ENCODE results near the gene FCGR3B. TPM values are rescaled to one million over a fixed set of nuclear protein-coding genes. Genes with fewer than 3 reads are reported as not detected.
"Not testable (repeated sequence)": the region's sequence is repeated elsewhere in the genome, so short reads cannot be mapped to it uniquely, and the experiment has no call there.

The FCGR3B gene
- polyA plus RNA-seq, 3 donors: 0.53 to 7.5 (median 1.3) TPM

DNA sequence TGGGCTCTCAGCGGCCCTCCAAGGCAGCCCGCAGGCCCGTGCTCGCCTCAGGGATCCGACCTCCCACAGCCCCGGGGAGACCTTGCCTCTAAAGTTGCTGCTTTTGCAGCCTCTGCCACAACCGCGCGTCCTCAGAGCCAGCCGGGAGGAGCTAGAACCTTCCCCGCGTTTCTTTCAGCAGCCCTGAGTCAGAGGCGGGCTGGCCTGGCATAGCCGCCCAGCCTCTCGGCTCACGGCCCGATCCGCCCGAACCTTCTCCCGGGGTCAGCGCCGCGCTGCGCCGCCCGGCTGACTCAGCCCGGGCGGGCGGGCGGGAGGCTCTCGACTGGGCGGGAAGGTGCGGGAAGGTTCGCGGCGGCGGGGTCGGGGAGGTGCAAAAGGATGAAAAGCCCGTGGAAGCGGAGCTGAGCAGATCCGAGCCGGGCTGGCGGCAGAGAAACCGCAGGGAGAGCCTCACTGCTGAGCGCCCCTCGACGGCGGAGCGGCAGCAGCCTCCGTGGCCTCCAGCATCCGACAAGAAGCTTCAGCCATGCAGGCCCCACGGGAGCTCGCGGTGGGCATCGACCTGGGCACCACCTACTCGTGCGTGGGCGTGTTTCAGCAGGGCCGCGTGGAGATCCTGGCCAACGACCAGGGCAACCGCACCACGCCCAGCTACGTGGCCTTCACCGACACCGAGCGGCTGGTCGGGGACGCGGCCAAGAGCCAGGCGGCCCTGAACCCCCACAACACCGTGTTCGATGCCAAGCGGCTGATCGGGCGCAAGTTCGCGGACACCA is 25.0 kb downstream of the FCGR3B start:
- H3K27ac ChIP-seq (ENCODE audit: low read depth in 1 of 2, low read length in 2 of 2); intact Hi-C loops (cut with micrococcal nuclease); H4K20me1 ChIP-seq (ENCODE audit: insufficient read depth, low read length); H3K4me2 ChIP-seq (replicated peaks; ENCODE audit: extremely low read depth, low read length, poor library complexity, severe bottlenecking); H3K4me3 ChIP-seq (replicated peaks in 1 of 3; ENCODE audit: low read depth in 2 of 3, low read length in 3 of 3); H2AFZ ChIP-seq (ENCODE audit: insufficient read depth, low read depth, low read length, poor library complexity, severe bottlenecking); H3K27ac Mint-ChIP-seq; H3K9ac ChIP-seq (ENCODE audit: insufficient read depth, low read length, poor library complexity, severe bottlenecking); H3K79me2 ChIP-seq (ENCODE audit: insufficient read depth, low read length): not testable (repeated sequence)
- H3K36me3 Mint-ChIP-seq: peaks cover 37 to 47% of the 10 kb centered on the region in 2 donors
- Histone ChIP-seq H3K27me3 (ENCODE audit: control insufficient read depth in 2 of 2, insufficient read depth in 2 of 2, low read length in 2 of 2) (peaks cover 21 to 48% of the 10 kb centered on the region in 2 donors), H3K4me1 (ENCODE audit: control insufficient read depth in 1 of 2, insufficient read depth in 2 of 2, low read length in 2 of 2) (peaks cover 10 to 12% of the 10 kb centered on the region in 2 donors), H3K36me3 (replicated peaks in 1 of 2; ENCODE audit: control insufficient read depth in 1 of 2, insufficient read depth in 2 of 2, low read length in 2 of 2) (peaks cover 0 to 12% of the 10 kb centered on the region in 2 donors), H3K9me3 (replicated peaks in 1 of 2; ENCODE audit: control insufficient read depth in 1 of 2, insufficient read depth in 1 of 2, low read length in 2 of 2) (peaks cover 7 to 12% of the 10 kb centered on the region in 2 donors)
- peaks cover 19% of the 10 kb centered on the region for H3K4me1 Mint-ChIP-seq
- H3K9me3 Mint-ChIP-seq: peaks cover 0 to 38% (median 21%) of the 10 kb centered on the region in 7 donors
- H3K4me3 Mint-ChIP-seq: peak overlapping the region; percentile 16 to 57
- peak in 2 of 3 donors; percentile 21 for DNase-seq
- 47% methylated on average over 36 of the region's 78 CpGs for WGBS (ENCODE audit: insufficient coverage)
- H3K27me3 Mint-ChIP-seq (ENCODE audit: low read depth in 3 of 3): peaks cover 38 to 74% (median 56%) of the 10 kb centered on the region in 3 donors

DNA sequence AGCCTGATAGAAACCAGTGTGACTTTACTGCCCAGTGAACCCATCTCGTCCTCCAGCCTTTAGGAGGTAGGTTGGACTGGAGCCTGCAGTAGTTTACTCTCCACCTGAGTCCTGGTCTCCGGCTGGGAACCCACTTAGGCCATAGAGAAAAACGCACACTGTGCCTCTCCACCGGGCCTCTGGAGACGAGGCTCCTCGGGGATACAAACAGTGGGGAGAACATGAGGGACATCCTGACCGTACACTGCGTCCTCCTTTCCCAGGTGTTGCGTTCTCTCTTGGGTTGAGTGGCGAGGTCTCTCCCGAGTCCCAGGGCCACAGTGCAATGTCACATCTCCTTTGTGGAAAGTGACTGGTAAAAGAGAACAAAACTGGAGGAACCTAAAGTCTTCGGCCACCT is 26.0 kb downstream of the FCGR3B start:
- Mint-ChIP-seq H3K36me3 (peaks cover 39 to 48% of the 10 kb centered on the region in 2 donors), H3K4me1 (peaks cover 11% of the 10 kb centered on the region), H3K9me3 (peaks cover 0 to 38% (median 21%) of the 10 kb centered on the region in 7 donors), H3K4me3 (peak overlapping the region; percentile 1 to 87), H3K27me3 (ENCODE audit: low read depth in 3 of 3) (peaks cover 35 to 72% (median 56%) of the 10 kb centered on the region in 3 donors)
- WGBS (ENCODE audit: insufficient coverage): 100% methylated on average over 3 of the region's 12 CpGs
- H3K4me3 ChIP-seq (replicated peaks in 1 of 3; ENCODE audit: low read depth in 2 of 3, low read length in 3 of 3); DNase-seq; intact Hi-C loops (cut with micrococcal nuclease); H4K20me1 ChIP-seq (ENCODE audit: insufficient read depth, low read length); H3K27ac ChIP-seq (ENCODE audit: low read depth in 1 of 2, low read length in 2 of 2); H3K79me2 ChIP-seq (ENCODE audit: insufficient read depth, low read length); H2AFZ ChIP-seq (ENCODE audit: insufficient read depth, low read depth, low read length, poor library complexity, severe bottlenecking); H3K27ac Mint-ChIP-seq; H3K9ac ChIP-seq (ENCODE audit: insufficient read depth, low read length, poor library complexity, severe bottlenecking); H3K4me1 ChIP-seq (ENCODE audit: control insufficient read depth in 1 of 2, insufficient read depth in 2 of 2, low read length in 2 of 2); H3K4me2 ChIP-seq (replicated peaks; ENCODE audit: extremely low read depth, low read length, poor library complexity, severe bottlenecking): not testable (repeated sequence)
- H3K27me3 ChIP-seq (ENCODE audit: control insufficient read depth in 2 of 2, insufficient read depth in 2 of 2, low read length in 2 of 2): peaks cover 21 to 53% of the 10 kb centered on the region in 2 donors
- H3K9me3 ChIP-seq (replicated peaks in 1 of 2; ENCODE audit: control insufficient read depth in 1 of 2, insufficient read depth in 1 of 2, low read length in 2 of 2): peaks cover 7 to 12% of the 10 kb centered on the region in 2 donors
- peaks cover 0 to 12% of the 10 kb centered on the region in 2 donors for H3K36me3 ChIP-seq (replicated peaks in 1 of 2; ENCODE audit: control insufficient read depth in 1 of 2, insufficient read depth in 2 of 2, low read length in 2 of 2)

DNA sequence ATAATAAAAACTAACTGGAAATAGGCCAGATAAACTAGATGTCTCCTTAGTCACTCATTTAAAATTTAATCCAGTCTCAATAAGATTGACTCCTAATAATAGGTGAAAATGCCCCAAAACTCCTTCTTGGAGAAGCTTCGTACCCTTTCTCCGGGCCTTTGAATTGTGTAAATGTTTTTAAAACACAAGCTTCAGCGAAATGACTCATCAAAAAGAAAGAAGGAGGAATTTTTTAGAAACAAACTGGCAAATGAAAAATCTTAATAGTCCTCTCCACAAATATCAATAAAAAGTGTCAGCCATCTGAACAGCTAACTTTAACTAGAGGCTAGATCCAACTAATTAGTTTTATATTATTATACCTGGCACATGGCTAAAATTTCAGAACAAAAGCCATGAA is 33.9 kb downstream of the FCGR3B start:
- Mint-ChIP-seq H3K27me3 (ENCODE audit: low read depth in 3 of 3) (peaks cover 6 to 26% (median 22%) of the 10 kb centered on the region in 3 donors), H3K36me3 (peaks cover 25 to 33% of the 10 kb centered on the region in 2 donors), H3K4me1 (peaks cover 11% of the 10 kb centered on the region), H3K4me3 (peak overlapping the region in 1 of 2 donors; percentile 14)
- intact Hi-C loops (cut with micrococcal nuclease); H3K4me3 ChIP-seq (replicated peaks in 1 of 3; ENCODE audit: low read depth in 2 of 3, low read length in 3 of 3); H3K4me2 ChIP-seq (replicated peaks; ENCODE audit: extremely low read depth, low read length, poor library complexity, severe bottlenecking); H3K27ac ChIP-seq (ENCODE audit: low read depth in 1 of 2, low read length in 2 of 2); H2AFZ ChIP-seq (ENCODE audit: insufficient read depth, low read depth, low read length, poor library complexity, severe bottlenecking); H3K36me3 ChIP-seq (replicated peaks in 1 of 2; ENCODE audit: control insufficient read depth in 1 of 2, insufficient read depth in 2 of 2, low read length in 2 of 2); H3K9me3 Mint-ChIP-seq; H3K9ac ChIP-seq (ENCODE audit: insufficient read depth, low read length, poor library complexity, severe bottlenecking); H3K4me1 ChIP-seq (ENCODE audit: control insufficient read depth in 1 of 2, insufficient read depth in 2 of 2, low read length in 2 of 2); H3K27ac Mint-ChIP-seq; DNase-seq; H3K9me3 ChIP-seq (replicated peaks in 1 of 2; ENCODE audit: control insufficient read depth in 1 of 2, insufficient read depth in 1 of 2, low read length in 2 of 2); H4K20me1 ChIP-seq (ENCODE audit: insufficient read depth, low read length); H3K79me2 ChIP-seq (ENCODE audit: insufficient read depth, low read length): not testable (repeated sequence)
- WGBS (ENCODE audit: insufficient coverage): no CpG with 5 or more reads among the region's 3 CpGs
- peaks cover 0 to 23% of the 10 kb centered on the region in 2 donors for H3K27me3 ChIP-seq (ENCODE audit: control insufficient read depth in 2 of 2, insufficient read depth in 2 of 2, low read length in 2 of 2)

DNA sequence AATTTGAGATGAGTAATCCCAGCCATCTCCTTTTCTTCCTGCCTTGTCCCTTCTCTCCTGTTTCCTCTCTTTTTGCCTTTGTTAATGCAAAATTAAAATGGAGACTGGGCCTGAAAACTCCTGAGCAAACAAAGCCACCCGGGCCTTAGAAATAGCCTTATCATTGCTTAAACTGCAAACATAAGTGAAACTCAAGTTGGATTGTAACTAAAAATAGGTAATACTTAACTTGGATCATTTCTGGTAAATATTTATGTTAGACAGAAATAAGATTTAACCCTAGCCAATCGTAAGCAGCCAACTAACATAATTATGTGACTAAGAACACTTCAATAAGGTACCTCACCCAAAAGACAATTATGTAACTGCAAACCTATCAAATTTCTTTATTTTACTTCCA is 35.4 kb downstream of the FCGR3B start:
- peaks cover 8 to 29% (median 24%) of the 10 kb centered on the region in 3 donors for H3K27me3 Mint-ChIP-seq (ENCODE audit: low read depth in 3 of 3)
- H3K4me1 ChIP-seq (ENCODE audit: control insufficient read depth in 1 of 2, insufficient read depth in 2 of 2, low read length in 2 of 2); H2AFZ ChIP-seq (ENCODE audit: insufficient read depth, low read depth, low read length, poor library complexity, severe bottlenecking); H3K9me3 Mint-ChIP-seq; intact Hi-C loops (cut with micrococcal nuclease); H3K27ac Mint-ChIP-seq; H3K9me3 ChIP-seq (replicated peaks in 1 of 2; ENCODE audit: control insufficient read depth in 1 of 2, insufficient read depth in 1 of 2, low read length in 2 of 2); H3K27ac ChIP-seq (ENCODE audit: low read depth in 1 of 2, low read length in 2 of 2); H4K20me1 ChIP-seq (ENCODE audit: insufficient read depth, low read length); H3K4me3 ChIP-seq (replicated peaks in 1 of 3; ENCODE audit: low read depth in 2 of 3, low read length in 3 of 3); DNase-seq; H3K4me3 Mint-ChIP-seq; H3K9ac ChIP-seq (ENCODE audit: insufficient read depth, low read length, poor library complexity, severe bottlenecking); H3K4me2 ChIP-seq (replicated peaks; ENCODE audit: extremely low read depth, low read length, poor library complexity, severe bottlenecking); H3K79me2 ChIP-seq (ENCODE audit: insufficient read depth, low read length): not testable (repeated sequence)
- no CpG with 5 or more reads among the region's 2 CpGs for WGBS (ENCODE audit: insufficient coverage)
- peaks cover 8 to 15% of the 10 kb centered on the region in 2 donors for H3K36me3 ChIP-seq (replicated peaks in 1 of 2; ENCODE audit: control insufficient read depth in 1 of 2, insufficient read depth in 2 of 2, low read length in 2 of 2)
- peaks cover 11% of the 10 kb centered on the region for H3K4me1 Mint-ChIP-seq
- H3K27me3 ChIP-seq (ENCODE audit: control insufficient read depth in 2 of 2, insufficient read depth in 2 of 2, low read length in 2 of 2): peaks cover 0 to 17% of the 10 kb centered on the region in 2 donors
- H3K36me3 Mint-ChIP-seq: peaks cover 31 to 37% of the 10 kb centered on the region in 2 donors

Data from CD14-positive monocyte (primary cell).